Natural killer cell treated with Interleukin-12 subunit alpha and Interleukin-12 subunit beta and Interleukin-15 and Interleukin-18, amount 100 ng/mL, for 72 hours (primary cell): Measurements from ENCODE around the gene TMEFF1. TPM values are rescaled to one million over a fixed set of nuclear protein-coding genes. Genes with fewer than 3 reads are reported as not detected.
A peak's percentile ranks its signal among the peaks of the same experiment; 100 is the strongest.

Experiments used
- ATAC-seq, 2 donors: fragments of 150-1000 bp; cut with Tn5 transposase in 1 of 2; sonication (Bioruptor Pico), chemical (Tn5 transposase) in 1 of 2; 2 replicates each; pipeline ENCODE4 v1.10.0; 2021
- DNase-seq: peaks from one replicate; pipeline ENCODE4 v3.0.0; 2022; ENCODE audit warnings: low spot score
- H3K27ac Mint-ChIP-seq, 2 donors: 1 replicate in 1 of 2; 2 replicates in 1 of 2; pipeline ENCODE4 v1.8.0; 2022; ENCODE audit warnings: mixed read lengths in 2 of 2, mild to moderate bottlenecking in 1 of 2, moderate library complexity in 1 of 2
- H3K27me3 Mint-ChIP-seq, 2 donors: 1 replicate in 1 of 2; 2 replicates in 1 of 2; pipeline ENCODE4 v1.8.0; 2022; ENCODE audit warnings: mixed read lengths in 2 of 2
- H3K36me3 Mint-ChIP-seq: one replicate; pipeline ENCODE4 v1.8.0; 2022; ENCODE audit warnings: mixed read lengths
- H3K4me1 Mint-ChIP-seq, 2 donors: 1 replicate in 1 of 2; 2 replicates in 1 of 2; pipeline ENCODE4 v1.8.0; 2022; ENCODE audit warnings: low read depth in 2 of 2, mixed read lengths in 2 of 2, mild to moderate bottlenecking in 1 of 2
- H3K4me3 Mint-ChIP-seq: one replicate; pipeline ENCODE4 v1.8.0; 2022; ENCODE audit warnings: mixed read lengths
- H3K9me3 Mint-ChIP-seq: 2 replicates; pipeline ENCODE4 v1.8.0; 2022; ENCODE audit warnings: mixed read lengths
- total RNA-seq, 2 donors: library from RNA; stranded (reverse); gene quantifications; one replicate each; pipeline ENCODE4 v1.2.3, GENCODE V29; 2022

The TMEFF1 gene
- total RNA-seq, 2 donors from 2014 or later = 0.33 TPM; not detected in 1

- Mint-ChIP-seq H3K9me3 (no peaks in the 10 kb centered on the region), H3K4me3 (no peak overlapping the region), H3K27ac (no peak overlapping the region), H3K4me1 (no peaks in the 10 kb centered on the region), H3K36me3 (no peaks in the 10 kb centered on the region), H3K27me3 (no peaks in the 10 kb centered on the region)
- DNase-seq = no peak
- ATAC-seq = no peak
Observed at GRCh38 chr9:100581081-100581480, 108.1 kb downstream of the TMEFF1 start.

- DNase-seq = no peak
- Mint-ChIP-seq H3K4me3 (no peak overlapping the region), H3K4me1 (no peaks in the 10 kb centered on the region), H3K27me3 (no peaks in the 10 kb centered on the region), H3K36me3 (no peaks in the 10 kb centered on the region), H3K27ac (no peak overlapping the region), H3K9me3 (no peaks in the 10 kb centered on the region)
- ATAC-seq = no peak
Observed at GRCh38 chr9:100581661-100582060, 108.7 kb downstream of the TMEFF1 start.

DNA sequence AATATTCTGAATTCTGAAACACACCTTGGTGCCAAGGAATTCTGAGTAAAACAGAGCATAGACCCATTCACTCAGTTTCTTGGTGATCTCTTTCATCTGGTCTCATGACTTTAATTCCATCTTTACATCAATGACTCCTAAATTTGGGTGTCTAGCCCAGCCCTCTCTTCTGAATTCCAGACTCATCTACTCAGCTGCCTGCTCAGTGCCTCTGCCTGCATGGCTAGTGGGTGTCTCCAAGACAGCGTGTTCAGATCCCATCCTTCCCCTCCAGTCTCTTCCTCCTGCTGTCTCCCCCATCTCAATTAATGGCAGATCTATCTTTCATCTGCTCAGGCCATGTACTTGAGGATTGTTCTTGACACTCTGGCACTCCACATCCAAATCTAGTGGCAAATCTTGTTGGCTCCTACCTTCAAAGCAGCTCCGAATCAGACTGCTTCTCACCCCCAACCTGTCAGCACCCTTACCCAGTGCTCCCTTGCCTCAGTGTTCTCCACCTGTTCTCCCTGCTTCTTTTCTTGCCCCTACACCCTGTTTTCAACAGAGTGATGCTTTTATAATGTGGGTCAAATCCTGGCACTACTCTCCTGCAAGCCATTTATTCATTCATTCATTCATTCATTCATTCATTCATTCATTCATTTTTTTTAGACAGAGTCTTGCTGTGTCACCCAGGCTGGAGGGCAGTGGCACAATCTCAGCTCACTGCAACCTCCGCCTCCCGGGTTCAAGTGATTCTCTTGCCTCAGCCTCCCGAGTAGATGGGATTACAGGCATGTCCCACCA, 110.3 kb downstream of the TMEFF1 start:
- Mint-ChIP-seq H3K27ac (no peak overlapping the region), H3K27me3 (no peaks in the 10 kb centered on the region), H3K4me1 (no peaks in the 10 kb centered on the region), H3K36me3 (no peaks in the 10 kb centered on the region), H3K4me3 (no peak overlapping the region), H3K9me3 (no peaks in the 10 kb centered on the region)
- ATAC-seq (no peak), DNase-seq (no peak)

DNA sequence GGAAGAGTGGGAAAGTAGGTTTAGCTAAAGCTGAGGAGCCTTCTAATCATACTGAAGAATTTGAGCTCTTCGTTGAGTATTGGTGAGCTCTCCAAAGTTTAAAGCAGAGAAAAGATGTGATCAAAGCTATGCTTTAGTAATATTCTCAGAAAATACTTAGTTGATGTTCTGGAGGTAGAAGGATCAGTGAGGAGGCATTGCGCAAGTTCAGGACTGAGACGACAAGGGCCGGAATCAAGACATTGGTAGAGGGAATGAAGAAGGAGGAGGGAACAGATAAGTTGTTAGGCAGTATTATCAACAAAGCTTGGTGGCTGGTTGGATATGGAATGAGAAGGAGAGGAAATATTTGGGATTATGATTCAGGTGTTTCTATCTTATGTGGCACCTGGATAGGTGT, 112.0 kb downstream of the TMEFF1 start:
- ATAC-seq (no peak), DNase-seq (no peak)
- H3K27ac Mint-ChIP-seq = no peak overlapping the region
- no peaks in the 10 kb centered on the region for H3K27me3 Mint-ChIP-seq
- H3K4me1 Mint-ChIP-seq = no peaks in the 10 kb centered on the region
- H3K4me3 Mint-ChIP-seq = no peak overlapping the region
- no peaks in the 10 kb centered on the region for H3K9me3 Mint-ChIP-seq
- no peaks in the 10 kb centered on the region for H3K36me3 Mint-ChIP-seq

- Mint-ChIP-seq H3K36me3 (no peaks in the 10 kb centered on the region), H3K9me3 (no peaks in the 10 kb centered on the region), H3K4me1 (no peaks in the 10 kb centered on the region), H3K27me3 (no peaks in the 10 kb centered on the region), H3K4me3 (no peak overlapping the region), H3K27ac (no peak overlapping the region)
- no peak for ATAC-seq
- no peak for DNase-seq
Observed at GRCh38 chr9:100586093-100586492, 113.1 kb downstream of the TMEFF1 start.

- ATAC-seq (no peak), DNase-seq (no peak)
- no peaks in the 10 kb centered on the region for H3K27me3 Mint-ChIP-seq
- H3K4me1 Mint-ChIP-seq = no peaks in the 10 kb centered on the region
- H3K27ac Mint-ChIP-seq = no peak overlapping the region
- H3K9me3 Mint-ChIP-seq = no peaks in the 10 kb centered on the region
- H3K36me3 Mint-ChIP-seq = no peaks in the 10 kb centered on the region
- no peak overlapping the region for H3K4me3 Mint-ChIP-seq
Observed at GRCh38 chr9:100587375-100587774, 114.4 kb downstream of the TMEFF1 start.

GRCh38 chr9:100589582-100589981, 116.6 kb downstream of the TMEFF1 start:
- no peaks in the 10 kb centered on the region for H3K36me3 Mint-ChIP-seq
- H3K27ac Mint-ChIP-seq = no peak overlapping the region
- no peak overlapping the region for H3K4me3 Mint-ChIP-seq
- ATAC-seq = no peak
- no peaks in the 10 kb centered on the region for H3K4me1 Mint-ChIP-seq
- DNase-seq = no peak
- no peaks in the 10 kb centered on the region for H3K9me3 Mint-ChIP-seq
- H3K27me3 Mint-ChIP-seq = no peaks in the 10 kb centered on the region

GRCh38 chr9:100590481-100590880, 117.5 kb downstream of the TMEFF1 start:
- Mint-ChIP-seq H3K9me3 (no peaks in the 10 kb centered on the region), H3K4me1 (no peaks in the 10 kb centered on the region), H3K36me3 (no peaks in the 10 kb centered on the region), H3K27ac (no peak overlapping the region), H3K27me3 (no peaks in the 10 kb centered on the region), H3K4me3 (no peak overlapping the region)
- no peak for ATAC-seq
- DNase-seq = no peak

DNA sequence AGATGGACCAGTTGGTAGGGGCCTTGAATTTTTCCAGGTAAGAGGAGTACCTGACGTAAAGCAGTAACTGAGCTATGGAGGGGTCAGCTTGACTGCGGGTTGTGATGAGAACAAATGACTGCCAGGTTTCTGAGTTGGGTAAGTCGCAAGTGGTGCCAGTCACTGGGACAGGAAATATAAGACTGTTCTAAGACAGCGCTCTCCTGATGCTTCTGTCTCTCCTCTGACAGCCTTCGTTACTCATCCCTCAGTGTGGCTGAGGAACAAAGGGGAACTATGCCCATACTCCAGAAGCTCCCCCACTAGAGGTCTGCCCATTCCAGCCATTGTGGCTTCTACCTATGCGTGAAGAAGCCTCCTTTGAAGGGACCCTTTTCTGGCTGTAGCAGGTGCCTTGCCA, 118.2 kb downstream of the TMEFF1 start:
- ATAC-seq (no peak), DNase-seq (no peak)

DNA sequence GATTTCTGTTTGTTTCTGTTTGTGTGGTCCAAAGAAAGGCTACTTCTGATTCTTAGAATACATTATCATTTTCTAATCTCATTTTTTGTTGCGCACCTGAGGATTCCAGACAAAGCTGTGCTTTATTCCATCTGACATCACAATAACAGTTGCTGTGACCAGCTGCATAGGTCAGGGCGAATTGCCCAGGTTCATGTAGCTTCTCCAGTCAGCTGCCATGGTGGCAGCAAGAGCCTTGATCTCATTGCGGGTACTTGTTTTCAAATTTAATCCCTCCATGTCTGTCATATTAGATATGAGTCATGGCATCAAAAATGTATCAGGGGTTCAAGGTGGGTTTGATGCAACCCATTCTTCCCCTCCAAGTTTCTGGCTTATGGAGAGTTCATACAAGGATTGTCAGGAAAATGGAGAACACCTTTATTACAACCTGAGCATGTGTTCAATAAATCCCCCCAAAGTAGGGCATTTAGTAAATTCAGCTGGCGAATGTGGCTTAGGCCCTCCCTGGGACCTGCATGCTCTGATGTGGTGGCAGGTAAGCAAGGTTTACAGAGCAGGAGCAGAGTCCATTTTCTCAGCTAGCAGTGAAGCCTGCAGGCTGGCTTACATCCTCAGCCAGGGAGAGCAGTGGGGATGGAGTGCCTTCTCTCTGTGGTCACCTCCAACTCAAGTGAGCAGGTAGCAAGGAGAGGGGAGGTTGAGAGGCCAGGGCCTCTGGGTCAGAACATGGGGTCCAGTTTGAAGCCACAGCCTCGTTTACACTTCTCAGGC, 118.9 kb downstream of the TMEFF1 start:
- Mint-ChIP-seq H3K36me3 (no peaks in the 10 kb centered on the region), H3K4me1 (peaks cover 4 to 5% of the 10 kb centered on the region in 2 donors), H3K27me3 (no peaks in the 10 kb centered on the region), H3K9me3 (no peaks in the 10 kb centered on the region), H3K27ac (no peak overlapping the region), H3K4me3 (no peak overlapping the region)
- DNase-seq (no peak), ATAC-seq (peak in 1 of 2 donors; percentile 34)

More for the DNA sequence above, 118.2 kb downstream of the TMEFF1 start:
- H3K9me3 Mint-ChIP-seq = no peaks in the 10 kb centered on the region
- H3K27me3 Mint-ChIP-seq = no peaks in the 10 kb centered on the region
- H3K36me3 Mint-ChIP-seq = no peaks in the 10 kb centered on the region
- H3K4me3 Mint-ChIP-seq = no peak overlapping the region
- no peak overlapping the region for H3K27ac Mint-ChIP-seq
- H3K4me1 Mint-ChIP-seq = peaks cover 4 to 5% of the 10 kb centered on the region in 2 donors

DNA sequence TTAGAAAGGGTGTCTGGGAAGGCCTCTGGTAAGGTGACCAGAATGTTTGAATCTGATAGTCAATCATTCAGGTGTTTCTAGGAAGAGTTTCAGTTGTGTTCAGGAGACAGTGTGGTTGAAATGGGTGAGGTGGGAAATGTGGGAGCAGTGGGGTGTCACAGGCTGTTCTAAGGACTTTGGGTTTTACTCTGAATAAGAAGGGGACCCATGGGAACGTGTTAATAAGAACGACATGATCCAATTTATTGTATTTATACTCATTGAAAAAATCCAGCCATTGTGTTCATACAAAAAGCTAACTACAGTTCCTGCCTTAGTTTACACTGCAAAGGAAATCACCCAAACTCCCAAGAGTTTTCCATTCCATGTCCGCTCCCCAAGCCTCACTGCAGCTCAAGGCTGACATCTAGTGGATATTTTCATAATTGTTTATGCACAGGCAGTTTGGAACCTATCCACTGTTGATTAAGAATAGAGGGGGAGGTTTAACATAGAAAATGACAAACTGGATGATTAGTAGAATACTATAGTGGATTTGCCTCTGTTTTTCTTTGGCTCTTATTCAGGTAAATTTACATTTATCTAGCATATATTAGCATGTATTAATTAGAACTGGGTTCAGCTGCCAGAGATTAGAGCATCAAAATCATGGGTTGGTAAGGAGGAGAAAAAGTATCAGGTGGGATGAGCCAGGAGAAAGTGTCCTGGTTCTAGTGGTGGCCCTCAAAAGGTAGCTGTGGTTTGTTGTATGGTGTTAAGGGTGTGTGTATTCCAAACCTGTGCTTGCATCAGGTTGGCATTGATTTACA, 122.6 kb downstream of the TMEFF1 start:
- Mint-ChIP-seq H3K4me1 (peaks cover 18 to 20% of the 10 kb centered on the region in 2 donors), H3K27me3 (no peaks in the 10 kb centered on the region), H3K36me3 (no peaks in the 10 kb centered on the region), H3K27ac (no peak overlapping the region), H3K9me3 (no peaks in the 10 kb centered on the region), H3K4me3 (no peak overlapping the region)
- DNase-seq (no peak), ATAC-seq (no peak)

GRCh38 chr9:100597236-100597635, 124.3 kb downstream of the TMEFF1 start:
- Mint-ChIP-seq H3K4me1 (peaks cover 18 to 20% of the 10 kb centered on the region in 2 donors), H3K27ac (no peak overlapping the region), H3K4me3 (peak overlapping the region; percentile 75), H3K9me3 (no peaks in the 10 kb centered on the region), H3K27me3 (no peaks in the 10 kb centered on the region), H3K36me3 (no peaks in the 10 kb centered on the region)
- DNase-seq (no peak), ATAC-seq (no peak)

- Mint-ChIP-seq H3K27me3 (no peaks in the 10 kb centered on the region), H3K27ac (peak overlapping the region in 1 of 2 donors; percentile 63), H3K9me3 (no peaks in the 10 kb centered on the region), H3K4me1 (peaks cover 18 to 20% of the 10 kb centered on the region in 2 donors), H3K4me3 (peak overlapping the region; percentile 75), H3K36me3 (no peaks in the 10 kb centered on the region)
- ATAC-seq (peak; percentile 87 to 90), DNase-seq (peak; percentile 84)
Observed at GRCh38 chr9:100598641-100599145, 125.7 kb downstream of the TMEFF1 start.
